Measurements from ENCODE around the gene RTN4. TPM values are rescaled to one million over a fixed set of nuclear protein-coding genes. Genes with fewer than 3 reads are reported as not detected.

RTN4 gene
- total RNA-seq, 1 donor from 2014 or later, result 604 TPM

Other genes with a start within 250 kb of the RTN4 start
- 1.9 and 22.3 TPM in 2 replicates for gene CLHC1, start 181.8 kb upstream of the RTN4 start, total RNA-seq
- gene RPS27A, start 182.2 kb upstream of the RTN4 start, total RNA-seq, result 618 and 1,001 TPM in 2 replicates
- 45.5 and 47.6 TPM in 2 replicates for gene MTIF2, start 218.8 kb upstream of the RTN4 start, total RNA-seq